Measurements from ENCODE around the gene TNFRSF12A.

GRCh38 chr16:3020247-3020603 is at the start of gene TNFRSF12A:
- TF ChIP-seq CTCF (conservative IDR thresholded peaks at IDR 0.05 in 1 of 2, IDR thresholded peaks at IDR 0.05 in 1 of 2; ENCODE audit: extremely low read depth in 1 of 2, insufficient read depth in 1 of 2, low read depth in 1 of 2, low read length in 2 of 2): no peak
- TF ChIP-seq EZH2 (IDR thresholded peaks at IDR 0.05; ENCODE audit: borderline replicate concordance, low read length): no peak

All from mammary epithelial cell (primary cell).